Superior temporal gyrus (tissue), 1 donor: ENCODE measurements around the gene RAC2.

Source experiments
- DNase-seq: peaks from one replicate; pipeline ENCODE4 v3.0.0-alpha.2; 2016; ENCODE audit errors: extremely low spot score

Gene RAC2

DNA sequence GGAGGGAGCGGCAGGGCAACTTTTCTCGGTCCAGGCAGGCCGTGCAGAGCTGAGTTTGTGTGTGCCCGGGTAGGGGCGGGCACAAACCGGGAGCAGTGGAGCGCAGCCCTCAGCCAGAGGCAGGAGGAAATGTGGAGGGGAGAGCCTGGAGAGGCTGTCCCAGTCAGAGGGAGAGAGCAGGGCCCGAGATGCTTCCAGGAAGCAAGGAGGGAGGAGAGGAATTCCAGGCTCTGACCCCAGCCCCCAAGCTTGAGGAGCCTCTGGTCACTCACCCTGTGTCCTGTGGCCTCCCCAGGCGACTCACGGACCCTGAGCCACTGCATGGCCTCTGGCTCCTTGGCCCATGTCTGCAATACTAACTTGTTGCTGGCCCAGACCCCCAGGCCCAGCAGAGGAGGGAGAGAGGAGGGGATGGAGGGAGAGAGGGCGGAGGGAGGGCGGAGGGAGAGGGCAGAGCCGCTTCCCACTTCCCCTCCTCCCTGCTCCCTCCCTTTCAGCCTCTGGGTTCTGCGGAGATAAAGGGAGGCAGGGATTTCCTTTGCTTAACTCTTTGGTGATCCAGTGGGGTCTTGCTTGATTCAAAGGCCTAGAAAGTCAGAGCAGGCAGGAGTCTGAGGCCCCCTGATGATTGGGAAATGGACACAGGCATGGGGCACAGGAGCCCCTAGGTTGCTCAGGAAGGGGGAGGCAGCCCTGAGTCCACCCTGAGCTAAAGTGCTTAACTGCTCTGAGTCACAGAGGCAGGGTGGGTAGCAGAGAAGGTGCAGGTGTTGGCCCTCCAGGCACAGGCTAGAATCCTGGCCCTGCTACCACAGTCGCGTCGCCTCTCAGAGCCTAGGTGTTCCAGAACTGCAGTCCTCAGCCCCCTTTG lies 55.9 kb downstream of the RAC2 start, which contains the start of gene C1QTNF6:
Gene C1QTNF6, minus strand, starts transcription at position 357 of the 871 bp plus-strand sequence. Its CDS starts 34 bp downstream, at position 323.
- DNase-seq, result no peak

- DNase-seq, result no peak
Measured at GRCh38 chr22:37187552-37187890, 56.5 kb downstream of the RAC2 start.

- no peak for DNase-seq
Measured at GRCh38 chr22:37186997-37187522, 57.0 kb downstream of the RAC2 start.

DNA sequence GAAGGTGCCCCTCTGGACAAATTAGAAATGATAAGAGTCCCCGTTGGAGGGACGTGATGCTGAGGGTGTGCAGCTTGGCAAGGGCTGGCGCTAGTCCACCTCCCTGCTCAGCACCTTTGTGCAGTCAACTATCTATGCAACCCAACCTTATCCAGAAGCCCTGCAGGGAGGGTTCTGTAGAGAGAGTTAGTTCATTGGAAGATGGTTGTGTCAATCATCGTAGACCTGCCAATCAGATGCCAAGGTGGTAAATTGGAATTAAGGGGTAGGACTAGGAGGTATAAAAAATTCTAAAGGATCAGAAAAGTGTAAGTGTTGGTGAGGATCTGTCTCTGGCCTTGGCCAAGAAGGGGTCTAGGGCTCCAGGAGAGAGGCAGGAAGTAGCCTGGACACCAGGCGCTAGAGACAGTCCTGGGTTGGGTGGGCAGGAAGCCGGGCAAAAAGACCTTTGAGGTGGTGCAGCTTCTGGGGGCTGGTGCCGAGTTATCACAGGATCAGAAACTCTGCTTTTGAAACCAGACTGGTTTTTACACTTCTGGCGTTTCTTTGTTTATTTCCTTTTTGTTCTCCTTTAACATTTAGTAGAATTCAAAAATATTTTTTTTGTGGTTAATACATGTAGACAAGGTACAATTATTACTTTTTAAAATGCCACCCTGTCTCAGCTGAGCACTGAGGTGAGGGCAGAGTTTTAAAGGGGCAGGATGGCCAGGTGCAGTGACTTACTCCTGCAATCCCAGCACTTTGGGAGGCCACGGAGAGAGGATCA lies 57.7 kb downstream of the RAC2 start:
- peak; percentile 63 for DNase-seq

- no peak for DNase-seq
Measured at GRCh38 chr22:37185646-37186227, 58.3 kb downstream of the RAC2 start.

DNA sequence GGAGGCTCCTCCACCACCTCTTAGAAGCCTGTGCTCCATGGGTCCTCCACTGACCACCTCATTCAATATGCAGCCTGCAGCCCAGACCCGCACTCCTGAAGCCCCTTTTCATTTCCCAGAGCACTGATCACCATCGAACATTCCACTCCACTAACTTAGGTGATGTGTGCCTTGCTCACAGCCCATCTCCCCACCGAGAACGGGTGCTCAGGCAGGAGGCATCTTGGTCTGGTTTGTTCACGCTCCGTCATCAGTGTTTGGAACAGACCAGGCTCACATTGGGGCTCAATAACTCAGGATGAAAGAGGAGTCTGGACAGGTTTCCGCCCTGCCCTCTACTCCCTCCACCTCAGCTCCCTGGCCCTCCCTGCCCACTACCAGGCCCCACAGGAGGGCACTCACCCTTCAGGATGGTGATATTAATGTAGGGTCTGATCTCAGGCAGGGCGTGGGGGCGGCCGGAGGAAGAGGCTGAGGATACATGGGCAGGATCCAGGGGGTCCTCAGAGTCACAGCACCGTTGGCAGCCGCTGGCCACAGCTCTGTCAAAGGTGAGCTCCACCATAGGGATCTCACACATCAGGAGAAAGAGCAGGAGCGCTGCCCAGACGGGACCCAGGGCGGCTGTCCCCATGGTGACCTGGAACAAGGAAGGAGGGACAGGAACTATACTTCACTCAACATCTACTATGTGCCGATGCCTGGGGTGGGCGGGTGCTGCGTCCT lies 59.1 kb downstream of the RAC2 start:
- no peak for DNase-seq

GRCh38 chr22:37184380-37184755 lies 59.7 kb downstream of the RAC2 start:
- DNase-seq, result no peak

DNA sequence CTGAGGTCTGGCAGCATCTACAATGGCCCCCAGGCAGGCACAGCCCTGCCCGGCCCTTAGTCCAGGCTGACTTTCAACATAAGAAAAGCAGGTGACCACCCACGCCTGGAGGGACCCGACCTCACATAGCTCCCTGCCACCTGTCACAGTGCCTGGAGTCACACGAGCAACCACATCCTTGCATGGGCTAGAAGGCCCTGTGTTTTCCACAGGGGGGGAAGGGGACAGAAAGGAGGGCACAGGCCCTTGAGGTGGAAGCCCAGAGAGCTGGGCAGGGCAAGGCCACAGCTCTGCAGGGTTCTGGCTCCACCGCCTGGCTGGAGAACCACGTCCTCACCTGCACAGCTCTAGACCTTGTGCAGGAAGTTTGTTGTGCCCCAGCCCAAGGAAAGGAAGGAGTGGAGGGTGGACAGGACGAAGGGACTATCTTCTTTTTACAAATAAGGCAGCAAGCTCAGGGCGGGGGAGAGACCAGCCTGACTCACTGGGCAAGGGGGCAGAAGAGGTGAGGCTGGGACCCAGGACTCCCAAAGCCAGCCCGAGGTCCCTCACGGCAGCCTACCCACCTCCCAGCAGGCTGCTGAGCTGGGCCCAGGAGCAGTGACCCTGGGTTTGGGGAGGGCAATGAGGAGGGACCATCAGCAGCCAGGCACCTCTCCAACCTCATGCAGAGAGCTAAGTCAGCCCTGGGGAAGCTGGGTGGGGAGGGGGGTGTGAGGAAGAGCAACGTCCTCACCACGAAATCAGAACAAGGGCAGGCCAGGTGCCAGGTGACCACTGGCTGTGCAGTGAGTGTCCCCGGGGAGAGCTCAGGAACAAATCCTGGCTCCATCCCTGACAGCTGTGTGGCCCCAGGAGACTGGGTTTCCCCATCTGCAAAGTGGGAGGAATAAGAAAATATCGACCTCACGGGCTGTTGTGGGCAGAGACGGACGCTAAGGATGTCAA lies 60.4 kb downstream of the RAC2 start:
- no peak for DNase-seq

DNA sequence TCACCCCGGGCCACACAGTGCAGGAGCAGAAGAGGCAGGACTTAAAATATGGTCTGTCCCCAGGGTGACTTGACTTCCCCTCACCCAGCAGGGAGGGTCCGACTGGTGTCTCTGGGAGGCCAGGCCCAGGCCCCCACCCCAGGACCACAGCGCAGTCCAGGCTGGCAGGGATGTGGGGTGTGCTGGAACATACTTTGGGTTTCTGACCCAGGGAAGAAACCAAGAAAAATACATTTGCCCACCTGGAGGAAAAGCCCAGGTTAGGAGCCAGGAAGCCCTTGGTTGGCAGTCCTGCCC lies 61.2 kb downstream of the RAC2 start:
- no peak for DNase-seq

GRCh38 chr22:37182101-37182948 lies 61.7 kb downstream of the RAC2 start:
- DNase-seq, result no peak

DNA sequence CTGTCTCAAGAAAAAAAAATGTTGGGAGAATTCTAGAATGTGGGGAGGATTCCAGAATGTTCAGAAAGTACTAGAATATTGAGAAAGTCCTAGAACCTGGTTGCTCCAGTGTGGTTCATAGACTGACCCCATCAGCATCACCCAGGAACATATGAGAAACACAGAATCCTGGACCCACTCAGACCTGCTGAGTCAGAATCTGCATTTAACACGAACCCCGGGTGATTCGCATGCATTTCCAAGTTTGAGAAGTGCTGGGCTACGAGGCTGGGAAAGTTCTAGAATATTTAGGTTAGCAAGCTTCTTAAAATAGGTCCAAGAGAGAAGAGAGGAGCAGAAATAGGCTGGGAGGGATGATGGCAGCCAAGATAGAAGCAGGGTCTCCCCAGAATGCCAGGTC lies 62.4 kb downstream of the RAC2 start:
- no peak for DNase-seq

DNA sequence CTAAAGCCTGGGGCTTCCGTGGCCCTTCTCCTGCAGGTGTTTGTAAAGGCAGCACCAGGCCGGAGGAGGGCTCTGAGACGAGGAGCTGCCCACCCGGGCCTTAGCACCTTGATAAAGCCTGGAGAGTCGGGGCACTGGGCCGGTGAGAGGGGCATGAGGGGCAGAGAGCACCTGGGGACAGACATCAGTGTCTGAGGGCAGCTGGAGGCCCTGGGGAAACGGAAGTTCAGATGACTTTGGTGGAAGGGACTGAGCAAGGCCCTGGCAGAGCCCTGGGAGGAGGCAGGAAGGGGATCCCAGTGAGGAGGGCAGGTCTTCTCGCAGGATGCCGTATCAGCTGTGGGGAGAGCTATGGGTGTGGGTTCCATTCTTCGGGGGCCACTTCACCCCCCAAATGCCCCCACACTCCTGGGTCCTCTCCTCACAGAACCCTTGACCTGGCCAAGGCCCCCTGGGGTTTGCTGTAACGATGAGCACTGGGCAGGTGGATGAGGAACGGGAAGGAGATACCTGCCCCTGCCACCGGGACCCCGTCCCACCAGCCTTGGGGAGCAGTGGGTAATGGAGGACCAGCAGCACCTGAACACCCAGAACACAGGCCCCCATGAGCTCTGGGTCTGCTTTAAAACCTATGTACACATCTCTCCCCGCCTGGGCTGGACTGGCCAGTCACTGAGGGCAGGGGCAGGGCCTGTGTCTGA lies 63.4 kb downstream of the RAC2 start:
- DNase-seq, result no peak

DNA sequence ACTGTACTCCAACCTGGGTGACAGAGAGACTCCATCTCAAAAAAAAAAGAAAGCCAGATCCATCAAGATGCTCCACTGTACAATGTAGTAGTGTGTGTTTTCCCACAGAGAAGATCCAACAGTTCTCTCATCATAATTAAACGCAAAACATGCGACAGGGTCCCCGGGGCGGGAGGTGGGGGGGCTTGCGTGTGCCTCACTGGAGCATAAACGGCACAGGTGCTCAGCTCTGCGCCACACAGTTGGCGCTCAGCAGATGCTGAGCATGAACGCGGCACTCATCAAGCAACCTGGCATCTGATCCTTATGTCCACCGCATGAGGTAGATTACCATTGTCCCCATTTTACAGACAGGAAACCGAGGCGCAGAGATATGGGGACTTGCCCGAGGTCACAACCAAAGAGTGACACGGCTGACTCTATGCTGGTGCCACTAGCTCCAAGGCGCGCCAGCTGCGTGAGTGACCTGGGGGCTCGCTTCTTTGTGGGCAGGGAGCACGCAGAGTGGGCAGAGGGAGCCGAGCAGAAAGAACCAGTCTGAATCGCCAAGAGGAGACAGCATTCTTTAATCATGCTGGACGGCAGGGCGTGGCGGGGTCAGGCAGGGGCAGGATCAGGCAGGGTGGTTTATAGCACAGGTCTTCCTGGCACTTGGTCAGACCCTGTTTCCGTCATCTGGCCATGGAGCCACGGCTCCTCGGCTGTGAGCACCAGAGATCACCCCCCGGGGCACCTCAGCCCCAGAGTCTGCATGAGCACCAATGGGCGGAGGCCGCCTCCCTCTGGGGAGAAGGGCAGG lies 64.2 kb downstream of the RAC2 start:
- no peak for DNase-seq

- no peak for DNase-seq
Measured at GRCh38 chr22:37179126-37179470, 65.0 kb downstream of the RAC2 start.

- no peak for DNase-seq
Measured at GRCh38 chr22:37178350-37179125, 65.5 kb downstream of the RAC2 start.

DNA sequence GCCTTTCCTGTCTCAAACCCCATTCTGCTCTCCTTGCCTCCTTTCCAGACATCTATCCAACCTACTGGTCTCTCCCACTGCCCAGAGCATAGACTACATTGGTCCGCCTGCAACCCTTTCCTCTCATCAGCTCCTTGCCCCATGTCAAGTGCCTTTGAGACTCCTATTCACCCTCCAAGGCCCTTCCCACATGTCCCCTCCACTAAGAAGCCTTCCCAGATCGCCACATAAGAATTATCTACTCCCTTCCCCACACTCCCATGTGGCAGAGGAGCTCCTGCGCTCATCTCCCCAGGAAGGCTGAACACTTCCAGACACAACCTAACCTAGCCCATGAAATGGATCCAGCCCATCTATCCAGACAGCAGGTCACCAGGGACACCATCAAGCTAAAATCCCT lies 66.3 kb downstream of the RAC2 start:
- no peak for DNase-seq

GRCh38 chr22:37177221-37177620 lies 66.8 kb downstream of the RAC2 start:
- DNase-seq, result no peak
